HG02973 (cell line): ENCODE results near the gene ABLIM1.

Experiments
- ATAC-seq: cut with Tn5 transposase; IDR thresholded peaks from one replicate; pipeline ENCODE4 v1.9.1; 2021; ENCODE audit warnings: moderate library complexity; ENCODE audit not compliant: unreplicated experiment

Gene ABLIM1

GRCh38 chr10:114471906-114472876 is 185.9 kb downstream of the ABLIM1 start:
- no peak for ATAC-seq

GRCh38 chr10:114470956-114471905 is 186.8 kb downstream of the ABLIM1 start:
- peak; percentile 93 for ATAC-seq

GRCh38 chr10:114470361-114470760 is 187.7 kb downstream of the ABLIM1 start:
- no peak for ATAC-seq

- ATAC-seq = peak; percentile 53
These were observed 199.1 kb downstream of the ABLIM1 start for GRCh38 chr10:114458955-114459354.

GRCh38 chr10:114458216-114458920 is 199.7 kb downstream of the ABLIM1 start:
- no peak for ATAC-seq

- no peak for ATAC-seq
These were observed 204.5 kb downstream of the ABLIM1 start for GRCh38 chr10:114453576-114453975.

GRCh38 chr10:114448897-114449296 is 209.2 kb downstream of the ABLIM1 start:
- ATAC-seq = no peak

- ATAC-seq = no peak
These were observed 212.7 kb downstream of the ABLIM1 start for GRCh38 chr10:114445332-114445731.

- ATAC-seq = no peak
These were observed 213.3 kb downstream of the ABLIM1 start for GRCh38 chr10:114444819-114445218.

- ATAC-seq = no peak
These were observed 215.9 kb downstream of the ABLIM1 start for GRCh38 chr10:114442091-114442630.

- no peak for ATAC-seq
These were observed 217.0 kb downstream of the ABLIM1 start for GRCh38 chr10:114441107-114441506.

- ATAC-seq = no peak
These were observed 220.4 kb downstream of the ABLIM1 start for GRCh38 chr10:114437473-114438292.

GRCh38 chr10:114436941-114437340 is 221.1 kb downstream of the ABLIM1 start:
- ATAC-seq = no peak

- no peak for ATAC-seq
These were observed 225.4 kb downstream of the ABLIM1 start for GRCh38 chr10:114432566-114433093.

- no peak for ATAC-seq
These were observed 226.5 kb downstream of the ABLIM1 start for GRCh38 chr10:114431414-114432135.

GRCh38 chr10:114430688-114431413 is 227.2 kb downstream of the ABLIM1 start:
- no peak for ATAC-seq

GRCh38 chr10:114429581-114430335 is 228.3 kb downstream of the ABLIM1 start:
- no peak for ATAC-seq
